HEK293 (cell line): ENCODE data around the gene COL11A2.
A peak's percentile ranks its signal among the peaks of the same experiment; 100 is the strongest.

Experiments
- HIC1 ChIP-seq: fragments of 450-650 bp; formaldehyde crosslinking; IDR thresholded peaks from 2 replicates; pipeline ENCODE4 v1.5.1; 2016; ENCODE audit warnings: missing biosample characterization, missing genetic modification characterization
- KLF10 ChIP-seq: fragments of 450-650 bp; IDR thresholded peaks from 2 replicates; pipeline ENCODE4 v1.5.1; 2018; ENCODE audit warnings: missing biosample characterization, mild to moderate bottlenecking, missing genetic modification characterization
- KLF16 ChIP-seq: fragments of 450-650 bp; formaldehyde crosslinking; IDR thresholded peaks from 2 replicates; pipeline ENCODE4 v1.5.1; 2017; ENCODE audit warnings: missing biosample characterization, missing genetic modification characterization
- KLF17 ChIP-seq: fragments of 450-650 bp; formaldehyde crosslinking; IDR thresholded peaks from 2 replicates; pipeline ENCODE4 v1.5.1; 2016; ENCODE audit warnings: missing biosample characterization, missing genetic modification characterization
- OSR2 ChIP-seq: fragments of 450-650 bp; formaldehyde crosslinking; IDR thresholded peaks from 2 replicates; pipeline ENCODE4 v1.5.1; 2016; ENCODE audit warnings: missing biosample characterization, missing genetic modification characterization
- PRDM2 ChIP-seq: fragments of 450-650 bp; formaldehyde crosslinking; IDR thresholded peaks from 2 replicates; pipeline ENCODE4 v1.5.1; 2016; ENCODE audit warnings: missing biosample characterization, missing genetic modification characterization, borderline replicate concordance
- YY1 ChIP-seq: fragments of 450-650 bp; formaldehyde crosslinking; IDR thresholded peaks from 2 replicates; pipeline ENCODE4 v1.5.1; 2018; ENCODE audit warnings: missing biosample characterization, missing genetic modification characterization
- ZBTB26 ChIP-seq: fragments of 450-650 bp; formaldehyde crosslinking; optimal IDR thresholded peaks from 2 replicates; pipeline ENCODE3; 2016; ENCODE audit warnings: missing biosample characterization, mild to moderate bottlenecking, missing genetic modification characterization
- ZBTB48 ChIP-seq: fragments of 450-650 bp; formaldehyde crosslinking; IDR thresholded peaks from 2 replicates; pipeline ENCODE4 v1.5.1; 2016; ENCODE audit warnings: missing biosample characterization, missing genetic modification characterization
- ZFHX2 ChIP-seq: fragments of 450-650 bp; formaldehyde crosslinking; conservative IDR thresholded peaks from 2 replicates; pipeline ENCODE4 v1.5.1; 2016; ENCODE audit warnings: missing biosample characterization, missing genetic modification characterization
- ZNF26 ChIP-seq: fragments of 450-650 bp; formaldehyde crosslinking; IDR thresholded peaks from 2 replicates; pipeline ENCODE4 v1.5.1; 2016; ENCODE audit warnings: missing biosample characterization, missing genetic modification characterization
- ZNF335 ChIP-seq: fragments of 450-650 bp; formaldehyde crosslinking; conservative IDR thresholded peaks from 2 replicates; pipeline ENCODE4 v1.5.1; 2016; ENCODE audit warnings: missing biosample characterization, missing genetic modification characterization
- ZNF398 ChIP-seq: fragments of 450-650 bp; formaldehyde crosslinking; IDR thresholded peaks from 2 replicates; pipeline ENCODE4 v1.5.1; 2017; ENCODE audit warnings: missing biosample characterization, missing genetic modification characterization
- ZNF501 ChIP-seq: fragments of 450-650 bp; formaldehyde crosslinking; IDR thresholded peaks from 2 replicates; pipeline ENCODE4 v1.5.1; 2016; ENCODE audit warnings: missing biosample characterization, missing genetic modification characterization
- ZNF513 ChIP-seq: fragments of 450-650 bp; IDR thresholded peaks from 2 replicates; pipeline ENCODE4 v1.5.1; 2018; ENCODE audit warnings: missing biosample characterization, missing genetic modification characterization
- ZNF529 ChIP-seq: fragments of 450-650 bp; formaldehyde crosslinking; IDR thresholded peaks from 2 replicates; pipeline ENCODE4 v1.5.1; 2017; ENCODE audit warnings: missing genetic modification characterization, missing biosample characterization; ENCODE audit not compliant: insufficient replicate concordance
- ZNF549 ChIP-seq: fragments of 450-650 bp; IDR thresholded peaks from 2 replicates; pipeline ENCODE4 v1.5.1; 2018; ENCODE audit warnings: missing biosample characterization, missing genetic modification characterization, mild to moderate bottlenecking, inconsistent platforms, moderate library complexity
- ZNF585B ChIP-seq: fragments of 450-650 bp; formaldehyde crosslinking; IDR thresholded peaks from 2 replicates; pipeline ENCODE4 v1.5.1; 2016; ENCODE audit warnings: missing biosample characterization, missing genetic modification characterization
- ZNF629 ChIP-seq: fragments of 450-650 bp; formaldehyde crosslinking; IDR thresholded peaks from 2 replicates; pipeline ENCODE4 v1.5.1; 2017; ENCODE audit warnings: missing biosample characterization, missing genetic modification characterization
- ZNF747 ChIP-seq: fragments of 450-650 bp; formaldehyde crosslinking; IDR thresholded peaks from 2 replicates; pipeline ENCODE4 v1.5.1; 2016; ENCODE audit warnings: missing biosample characterization, missing genetic modification characterization
- ZNF837 ChIP-seq: fragments of 450-650 bp; formaldehyde crosslinking; IDR thresholded peaks from 2 replicates; pipeline ENCODE4 v1.5.1; 2016; ENCODE audit warnings: missing biosample characterization, missing genetic modification characterization
- ZNF843 ChIP-seq: fragments of 450-650 bp; formaldehyde crosslinking; IDR thresholded peaks from 2 replicates; pipeline ENCODE4 v1.5.1; 2016; ENCODE audit warnings: missing biosample characterization, missing genetic modification characterization
- ZXDB ChIP-seq: fragments of 450-650 bp; formaldehyde crosslinking; IDR thresholded peaks from 2 replicates; pipeline ENCODE4 v1.5.1; 2016; ENCODE audit warnings: missing biosample characterization, missing genetic modification characterization

COL11A2 gene

GRCh38 chr6:33200219-33201146 is 8.2 kb upstream of the COL11A2 start, which contains the start of the genes RXRB and SLC39A7 (continued):
- no peak for TF ChIP-seq ZNF585B (tag by site-specific recombination)
- TF ChIP-seq YY1 (tag by site-specific recombination): peak; percentile 98
- peak; percentile 74 for TF ChIP-seq ZNF335
- TF ChIP-seq HIC1 (tag by site-specific recombination): peak; percentile 17; the same call in 1 of the 2 replicates
- TF ChIP-seq ZNF629 (tag by site-specific recombination): peak; percentile 82
- peak; percentile 88 for TF ChIP-seq ZBTB48 (tag by site-specific recombination)
- TF ChIP-seq ZNF501: peak; percentile 90
- TF ChIP-seq ZNF747: no peak
- TF ChIP-seq PRDM2 (tag by site-specific recombination): no peak
- TF ChIP-seq ZNF513 (tag by site-specific recombination): peak; percentile 63
- TF ChIP-seq ZNF549 (tag by site-specific recombination): no peak
- TF ChIP-seq ZNF26 (tag by site-specific recombination): no peak
- peak; percentile 80 for TF ChIP-seq ZFHX2 (tag by site-specific recombination)
- peak; percentile 46 for TF ChIP-seq ZNF843 (tag by site-specific recombination)
- TF ChIP-seq ZNF837 (tag by site-specific recombination): no peak
- TF ChIP-seq KLF16 (tag by site-specific recombination): peak; percentile 67; the same call in 1 of the 2 replicates
- TF ChIP-seq ZBTB26 (tag by site-specific recombination): peak; percentile 73
- peak; percentile 94 for TF ChIP-seq ZNF398 (tag by site-specific recombination)
- peak; percentile 85 for TF ChIP-seq KLF17 (tag by site-specific recombination)
- peak; percentile 72; the same call in 1 of the 2 replicates for TF ChIP-seq KLF10
- peak; percentile 82 for TF ChIP-seq ZXDB (tag by site-specific recombination)
- TF ChIP-seq OSR2 (tag by site-specific recombination): peak; percentile 19; the same call in 1 of the 2 replicates
- no peak for TF ChIP-seq ZNF529 (tag by site-specific recombination)
